Neural cell (in vitro differentiated cells): ENCODE results near the gene SMAD2. TPM values are rescaled to one million over a fixed set of nuclear protein-coding genes. Genes with fewer than 3 reads are reported as not detected.

ENCODE experiments used
- H2AFZ ChIP-seq: fragments of 200-600, 300-800 bp; sonication (generic), shearing (Covaris generic); 2 replicates; pipeline ENCODE4 v1.6.0; 2014; ENCODE audit warnings: low read depth, mild to moderate bottlenecking, antibody characterized with exemption, low read length, moderate library complexity
- H3F3A ChIP-seq: fragments of 200-600 bp; shearing (Covaris generic); 2 replicates; pipeline ENCODE4 v1.6.1; 2016; ENCODE audit warnings: mild to moderate bottlenecking, moderate library complexity, mixed read lengths, antibody characterized with exemption, low read length; ENCODE audit not compliant: insufficient read depth, poor library complexity, severe bottlenecking
- H3K27ac ChIP-seq: fragments of 200-600, 300-800 bp; sonication (generic), shearing (Covaris generic); 2 replicates; pipeline ENCODE4 v1.5.1; 2014; ENCODE audit warnings: mild to moderate bottlenecking, low read length, moderate library complexity
- H3K27me3 ChIP-seq: fragments of 300-800, 200-600 bp; sonication (generic), shearing (Covaris generic); 2 replicates; pipeline ENCODE4 v1.6.0; 2014; ENCODE audit warnings: mild to moderate bottlenecking, low read depth, low read length, moderate library complexity; ENCODE audit not compliant: insufficient read depth
- H3K36me3 ChIP-seq: fragments of 300-800, 200-600 bp; sonication (generic), shearing (Covaris generic); 2 replicates; pipeline ENCODE4 v1.5.1; 2014; ENCODE audit warnings: mild to moderate bottlenecking, antibody characterized with exemption, low read length, moderate library complexity; ENCODE audit not compliant: insufficient read depth
- H3K4me2 ChIP-seq: fragments of 300-800, 200-600 bp; sonication (generic), shearing (Covaris generic); 2 replicates; pipeline ENCODE4 v1.6.0; 2014; ENCODE audit warnings: mild to moderate bottlenecking, low read length
- H3K4me3 ChIP-seq: fragments of 300-800, 200-600 bp; sonication (generic), shearing (Covaris generic); 2 replicates; pipeline ENCODE4 v1.5.1; 2014; ENCODE audit warnings: mild to moderate bottlenecking, low read length, moderate library complexity
- H3K79me2 ChIP-seq: fragments of 200-600 bp; shearing (Covaris generic); replicated peaks from 2 replicates; pipeline ENCODE4 v1.6.0; 2014; ENCODE audit warnings: mild to moderate bottlenecking, low read length, moderate library complexity; ENCODE audit not compliant: insufficient read depth
- H3K9ac ChIP-seq: fragments of 300-800, 200-600 bp; sonication (generic), shearing (Covaris generic); 2 replicates; pipeline ENCODE4 v1.6.1; 2016; ENCODE audit warnings: mild to moderate bottlenecking, low read length, mixed read lengths
- H3K9me2 ChIP-seq: fragments of 200-600 bp; shearing (Covaris generic); 2 replicates; pipeline ENCODE4 v1.6.1; 2016; ENCODE audit warnings: mild to moderate bottlenecking, low read length, mixed read lengths; ENCODE audit not compliant: insufficient read depth
- H3K9me3 ChIP-seq: fragments of 200-600, 300-800 bp; sonication (generic), shearing (Covaris generic); 2 replicates; pipeline ENCODE4 v1.6.1; 2016; ENCODE audit warnings: mild to moderate bottlenecking, mixed run types, low read length, moderate library complexity, mixed read lengths
- H4K20me1 ChIP-seq: fragments of 200-600 bp; shearing (Covaris generic); 2 replicates; pipeline ENCODE4 v1.6.1; 2016; ENCODE audit warnings: mild to moderate bottlenecking, mixed run types; ENCODE audit not compliant: insufficient read depth
- CTCF ChIP-seq: fragments of 450-650 bp; IDR thresholded peaks from 2 replicates; pipeline ENCODE4 v1.5.1; 2014; ENCODE audit warnings: antibody characterized with exemption, mild to moderate bottlenecking, moderate library complexity; ENCODE audit not compliant: poor library complexity, severe bottlenecking
- EP300 ChIP-seq: fragments of 450-650 bp; conservative IDR thresholded peaks from 2 replicates; pipeline ENCODE4 v1.6.1; 2014; ENCODE audit warnings: antibody characterized with exemption, mild to moderate bottlenecking, moderate library complexity; ENCODE audit not compliant: poor library complexity, severe bottlenecking
- EZH2 ChIP-seq: fragments of 200-600, 300-800 bp; shearing (Covaris generic), sonication (generic); IDR thresholded peaks from 2 replicates; pipeline ENCODE4 v1.6.1; 2014; ENCODE audit warnings: antibody characterized with exemption, low read length, borderline replicate concordance, mild to moderate bottlenecking; ENCODE audit not compliant: insufficient read depth, poor library complexity, severe bottlenecking
- MXI1 ChIP-seq: fragments of 450-650 bp; conservative IDR thresholded peaks from 2 replicates; pipeline ENCODE4 v1.6.1; 2014; ENCODE audit warnings: antibody characterized with exemption, mild to moderate bottlenecking; ENCODE audit not compliant: poor library complexity, severe bottlenecking
- POLR2AphosphoS5 ChIP-seq: IDR thresholded peaks from 2 replicates; pipeline ENCODE4 v1.6.1; 2012
- RAD21 ChIP-seq: fragments of 450-650 bp; conservative IDR thresholded peaks from 2 replicates; pipeline ENCODE4 v1.6.1; 2014; ENCODE audit warnings: antibody characterized with exemption, mild to moderate bottlenecking, moderate library complexity
- REST ChIP-seq: IDR thresholded peaks from 2 replicates; pipeline ENCODE4 v1.6.1; 2012; ENCODE audit warnings: borderline replicate concordance
- SMC3 ChIP-seq: fragments of 450-650 bp; conservative IDR thresholded peaks from 2 replicates; pipeline ENCODE4 v1.6.1; 2014; ENCODE audit warnings: antibody characterized with exemption, mild to moderate bottlenecking, moderate library complexity; ENCODE audit not compliant: poor library complexity
- TAF1 ChIP-seq: IDR thresholded peaks from 2 replicates; pipeline ENCODE4 v1.6.1; 2012; ENCODE audit warnings: low read depth
- polyA plus RNA-seq: library from polyadenylated mRNA; depleted of rRNA; stranded (reverse); fragments of >200 nt; gene quantifications from 2 replicates; pipeline ENCODE4 v1.2.3, GENCODE V29; 2014

SMAD2 gene
- polyA plus RNA-seq, 1 donor from 2014 or later = 64.7 TPM

- TF ChIP-seq CTCF = no peak
- TF ChIP-seq RAD21 = no peak
- TF ChIP-seq EZH2 = no peak
- no peak for TF ChIP-seq MXI1
- TF ChIP-seq SMC3 = no peak
- no peak for TF ChIP-seq EP300
- TF ChIP-seq TAF1 = no peak
- H3K36me3 ChIP-seq = no peaks in the 10 kb centered on the region
- no peaks in the 10 kb centered on the region for H4K20me1 ChIP-seq
- H3F3A ChIP-seq = no peaks in the 10 kb centered on the region
- no peak overlapping the region for H3K4me2 ChIP-seq
- H3K9me3 ChIP-seq = no peaks in the 10 kb centered on the region
- no peak overlapping the region for H2AFZ ChIP-seq
- no peaks in the 10 kb centered on the region for H3K27me3 ChIP-seq
- H3K79me2 ChIP-seq = peaks cover 91% of the 10 kb centered on the region
- no peaks in the 10 kb centered on the region for H3K9me2 ChIP-seq
- no peak overlapping the region for H3K4me3 ChIP-seq
- no peak overlapping the region for H3K9ac ChIP-seq
- H3K27ac ChIP-seq = no peak overlapping the region
Observed at GRCh38 chr18:47906408-47906807, 24.1 kb downstream of the SMAD2 start.

- no peaks in the 10 kb centered on the region for H3K9me3 ChIP-seq
- no peak overlapping the region for H3K4me2 ChIP-seq
- no peaks in the 10 kb centered on the region for H3K9me2 ChIP-seq
- H2AFZ ChIP-seq = no peak overlapping the region
- H3K9ac ChIP-seq = no peak overlapping the region
- H3K79me2 ChIP-seq = peaks cover 86% of the 10 kb centered on the region
- no peaks in the 10 kb centered on the region for H3K36me3 ChIP-seq
- no peak overlapping the region for H3K27ac ChIP-seq
- H3K4me3 ChIP-seq = no peak overlapping the region
- no peaks in the 10 kb centered on the region for H3F3A ChIP-seq
- H3K27me3 ChIP-seq = no peaks in the 10 kb centered on the region
- no peaks in the 10 kb centered on the region for H4K20me1 ChIP-seq
- TF ChIP-seq SMC3 (no peak), EZH2 (no peak), CTCF (no peak), REST (no peak), EP300 (no peak), RAD21 (no peak), MXI1 (no peak), TAF1 (no peak), POLR2AphosphoS5 (no peak)
Observed at GRCh38 chr18:47903809-47904208, 26.6 kb downstream of the SMAD2 start.
